ENCODE results near the gene RAP1GAP2.

Gene RAP1GAP2

DNA sequence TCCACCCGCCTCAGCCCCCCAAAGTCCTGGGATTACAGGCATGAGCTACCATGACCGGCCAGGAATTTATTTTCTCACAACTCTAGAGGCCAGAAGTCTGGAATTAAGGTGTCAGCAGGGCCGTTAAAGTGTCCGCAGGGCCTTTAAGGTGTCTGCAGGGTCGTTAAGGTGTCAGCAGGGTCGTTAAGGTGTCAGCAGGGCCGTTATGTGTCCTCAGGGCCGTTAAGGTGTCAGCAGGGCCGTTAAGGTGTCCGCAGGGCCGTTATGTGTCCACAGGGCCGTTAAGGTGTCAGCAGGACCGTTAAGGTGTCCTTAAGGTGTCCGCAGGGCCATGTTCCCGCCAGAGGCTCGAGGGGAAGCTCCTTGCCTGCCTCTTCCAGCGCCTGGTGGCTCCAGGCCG lies 125.2 kb downstream of the RAP1GAP2 start:
- no peak for DNase-seq

DNA sequence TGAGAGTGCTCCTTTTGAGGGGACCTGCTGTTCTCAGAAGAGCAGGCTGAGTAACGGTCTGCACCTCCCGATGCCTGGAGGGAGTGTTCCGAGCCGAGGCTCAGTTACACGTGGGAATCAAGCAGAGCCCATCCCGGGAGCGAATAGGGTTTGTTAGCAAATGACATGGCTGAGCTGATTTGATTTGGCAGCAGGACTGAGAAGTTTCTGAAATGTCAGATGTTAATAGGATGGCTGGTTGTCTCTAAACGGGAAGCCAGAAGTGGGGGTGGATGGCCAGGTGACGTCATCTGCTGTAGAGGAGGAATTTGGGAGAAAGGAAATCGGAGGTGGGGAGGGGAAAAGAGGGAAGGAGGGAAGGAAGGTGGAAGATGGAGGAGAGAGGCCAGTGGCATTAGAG lies 128.0 kb downstream of the RAP1GAP2 start:
- DNase-seq, result no peak

DNA sequence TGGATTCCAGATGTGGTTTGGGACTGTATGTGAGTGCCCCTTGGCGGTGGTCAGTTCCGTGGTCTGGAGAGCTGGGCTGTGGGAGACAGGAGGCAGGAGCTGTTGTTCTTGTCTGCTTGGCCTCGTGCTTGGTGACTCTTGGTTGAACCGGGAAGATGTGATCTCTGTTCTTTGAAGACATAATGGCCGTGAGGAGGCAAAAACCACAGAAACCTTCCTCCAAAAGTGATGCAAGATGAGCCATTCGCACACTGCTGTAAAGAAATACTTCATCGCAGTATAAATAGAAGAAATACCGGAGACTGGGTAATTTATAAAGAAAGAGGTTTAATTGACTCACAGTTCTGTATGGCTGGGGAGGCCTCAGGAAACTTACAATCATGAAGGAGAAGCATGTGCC lies 128.8 kb downstream of the RAP1GAP2 start:
- DNase-seq, result no peak

DNA sequence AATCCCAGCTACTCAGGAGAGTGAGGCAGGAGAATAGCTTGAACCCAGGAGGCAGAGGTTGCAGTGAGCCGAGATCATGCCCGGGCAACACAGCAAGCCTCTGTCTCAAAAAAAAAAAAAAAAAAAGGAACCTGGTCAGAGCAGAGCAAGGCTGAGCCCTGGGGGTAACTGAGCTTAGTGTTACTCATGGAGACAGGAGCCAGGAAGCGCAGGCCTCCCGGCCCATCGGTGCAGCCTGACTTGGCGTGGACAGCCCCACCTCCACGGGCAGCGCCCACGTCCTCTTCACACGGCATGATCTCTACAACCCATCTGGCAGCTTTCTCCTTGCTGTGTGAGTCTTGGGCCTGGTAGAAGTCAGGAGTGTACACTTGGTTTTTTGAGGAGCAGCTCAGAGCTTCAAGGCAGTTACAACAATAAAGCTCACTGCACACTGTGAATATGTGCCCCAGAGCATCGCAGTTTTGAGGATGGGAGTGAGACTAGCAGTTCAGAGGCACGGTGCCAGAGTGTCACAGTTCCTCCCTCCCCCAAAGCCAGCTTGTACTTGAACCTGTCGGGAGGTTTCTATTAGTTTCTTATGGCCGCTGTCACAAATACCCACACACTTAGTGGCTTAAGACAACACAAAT lies 129.9 kb downstream of the RAP1GAP2 start:
- DNase-seq, result no peak

GRCh38 chr17:2928294-2928890 lies 132.2 kb downstream of the RAP1GAP2 start:
- no peak for DNase-seq

GRCh38 chr17:2929881-2930533 lies 133.8 kb downstream of the RAP1GAP2 start:
- peak; percentile 17 to 19 for DNase-seq

- DNase-seq, result no peak
These were observed 135.6 kb downstream of the RAP1GAP2 start for GRCh38 chr17:2931876-2932275.

DNA sequence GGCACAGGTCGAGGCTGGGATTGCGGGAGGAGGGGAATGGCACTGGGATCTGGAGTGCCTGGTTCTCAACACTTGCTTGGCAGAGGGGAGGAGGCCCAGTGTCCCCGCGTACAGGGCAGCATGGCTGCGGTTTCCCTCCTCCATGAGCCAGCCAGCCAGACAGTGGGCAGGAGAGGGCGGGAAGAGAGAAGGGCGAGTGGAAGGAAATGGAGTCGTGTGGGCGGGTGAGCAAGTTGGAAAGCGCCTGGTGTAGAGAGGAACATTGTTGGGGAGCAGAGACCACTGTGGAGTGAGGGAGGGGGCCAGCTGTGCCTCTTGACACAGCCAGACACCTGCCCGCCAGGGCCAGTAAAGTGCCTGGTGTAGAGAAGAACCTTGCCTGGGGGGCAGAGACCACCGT lies 136.7 kb downstream of the RAP1GAP2 start:
- DNase-seq, result no peak

DNA sequence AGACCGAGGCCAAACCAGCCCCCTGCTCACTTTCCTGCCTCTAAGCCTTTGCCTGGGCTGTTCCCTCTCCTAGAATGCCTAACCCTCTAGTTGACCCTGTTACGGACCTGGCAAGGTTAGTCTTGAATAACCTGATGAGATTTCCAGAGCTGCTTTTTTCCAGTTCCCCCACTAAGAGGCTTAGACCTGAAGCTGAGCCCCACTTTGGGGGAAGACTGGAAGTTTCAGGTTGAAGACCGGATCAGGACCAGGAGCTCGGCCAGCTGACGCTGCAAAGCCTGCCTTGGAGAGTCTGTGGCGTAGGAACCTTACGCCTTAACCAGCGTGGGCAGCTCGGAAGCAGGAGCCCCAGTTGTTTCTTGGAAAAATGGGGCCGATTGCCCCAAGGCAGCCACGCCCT lies 137.4 kb downstream of the RAP1GAP2 start:
- DNase-seq, result no peak

- DNase-seq, result no peak
These were observed 139.4 kb downstream of the RAP1GAP2 start for GRCh38 chr17:2935632-2936031.

DNA sequence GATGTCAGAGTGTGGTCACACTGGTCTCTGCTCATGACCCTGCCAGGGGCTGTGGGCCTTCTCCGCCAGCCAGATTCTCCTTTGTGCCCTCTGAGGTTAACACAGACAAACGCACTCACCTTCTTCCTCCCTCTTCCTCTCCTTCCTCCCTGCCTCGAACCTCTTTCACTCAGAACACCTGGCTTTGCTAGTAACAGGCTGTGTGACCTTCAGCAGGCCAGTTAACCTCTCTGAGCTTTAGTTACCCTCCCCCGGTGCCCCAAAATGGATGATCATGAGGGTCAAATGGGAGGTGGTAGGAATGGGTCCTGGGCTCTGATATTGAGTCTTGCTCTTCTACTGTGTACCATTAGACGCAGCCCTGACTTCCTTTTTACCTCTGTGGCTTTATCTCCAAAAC lies 140.1 kb downstream of the RAP1GAP2 start:
- DNase-seq, result no peak

DNA sequence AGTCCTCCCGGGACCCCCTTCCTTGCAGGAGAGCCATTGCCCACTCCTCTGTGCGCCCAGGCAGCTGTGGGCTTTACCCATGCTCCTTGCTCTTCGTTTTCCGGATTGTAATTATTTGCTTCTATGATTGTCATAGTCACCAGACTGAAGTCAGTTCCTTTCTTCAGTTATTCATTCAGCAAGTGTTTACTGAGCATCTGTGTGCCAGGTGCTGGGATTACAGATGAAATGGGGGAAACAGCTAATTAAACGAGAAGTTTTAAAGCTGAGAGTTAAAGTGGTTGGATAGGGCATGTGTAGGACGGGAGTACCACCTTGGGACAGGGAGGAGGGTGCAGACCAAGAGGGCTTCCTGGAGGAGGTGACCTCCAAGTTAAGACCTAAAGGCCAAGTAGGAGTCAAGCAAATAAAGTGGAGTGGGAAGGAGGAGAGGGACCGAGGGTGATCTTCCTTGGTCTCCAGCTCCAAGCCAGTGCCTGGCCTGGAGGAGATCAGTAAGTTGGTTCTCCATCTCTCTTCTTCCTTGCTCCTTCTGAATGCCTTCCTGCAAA lies 140.6 kb downstream of the RAP1GAP2 start:
- no peak for DNase-seq

DNA sequence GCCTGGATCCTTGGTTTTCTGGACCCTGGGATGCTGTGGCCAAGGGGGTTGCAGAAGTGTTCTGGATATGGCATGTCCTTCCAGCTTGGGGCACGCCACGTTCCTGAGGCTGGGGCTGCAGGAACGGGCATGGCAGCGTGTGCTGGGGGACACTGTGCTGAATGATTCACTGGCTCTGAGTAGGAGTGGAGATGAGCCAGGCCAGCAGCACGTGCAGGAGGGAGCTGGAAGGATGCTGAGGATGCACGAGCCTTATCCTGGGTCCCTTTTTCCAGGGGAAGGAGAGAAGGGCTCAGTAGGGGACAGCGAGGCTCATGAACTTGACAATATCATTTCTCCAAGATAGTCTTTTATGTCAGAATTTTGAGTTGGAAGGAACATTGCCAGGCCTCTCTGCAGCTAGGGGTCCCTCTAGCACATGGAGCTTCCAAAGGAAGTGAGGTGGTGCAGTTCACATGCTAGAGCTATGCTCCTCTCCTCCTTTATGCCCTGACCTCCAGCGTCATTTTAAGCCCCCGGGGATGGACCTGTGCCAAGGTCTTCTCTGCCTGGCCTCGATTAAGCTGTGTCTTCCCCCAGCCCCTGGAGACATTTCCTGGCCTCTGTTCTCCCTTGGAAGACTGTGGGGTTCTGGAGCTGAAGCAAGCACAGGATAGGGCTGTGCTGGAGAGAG lies 141.2 kb downstream of the RAP1GAP2 start:
- DNase-seq, result no peak

GRCh38 chr17:2939714-2940351 lies 143.6 kb downstream of the RAP1GAP2 start:
- no peak for DNase-seq

GRCh38 chr17:2940352-2940751 lies 144.1 kb downstream of the RAP1GAP2 start:
- DNase-seq, result no peak

DNA sequence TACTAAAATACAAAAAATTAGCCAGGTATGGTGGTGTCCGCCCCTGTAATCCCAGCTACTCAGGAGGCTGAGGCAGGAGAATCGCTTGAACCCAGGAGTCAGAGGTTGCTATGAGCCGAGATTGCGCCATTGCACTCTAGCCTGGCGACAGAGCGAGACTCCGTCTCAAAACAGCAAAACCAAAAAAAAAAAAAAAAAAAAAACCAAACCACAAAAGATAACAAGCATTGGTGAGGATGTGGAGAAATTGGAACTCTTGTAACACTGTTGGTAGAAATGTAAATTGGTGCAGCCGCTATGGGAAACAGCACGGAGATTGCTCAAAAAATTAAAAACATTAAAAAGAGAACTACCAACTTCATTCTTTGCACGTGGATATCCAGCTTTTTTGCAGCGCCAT lies 147.7 kb downstream of the RAP1GAP2 start:
- no peak for DNase-seq

DNA sequence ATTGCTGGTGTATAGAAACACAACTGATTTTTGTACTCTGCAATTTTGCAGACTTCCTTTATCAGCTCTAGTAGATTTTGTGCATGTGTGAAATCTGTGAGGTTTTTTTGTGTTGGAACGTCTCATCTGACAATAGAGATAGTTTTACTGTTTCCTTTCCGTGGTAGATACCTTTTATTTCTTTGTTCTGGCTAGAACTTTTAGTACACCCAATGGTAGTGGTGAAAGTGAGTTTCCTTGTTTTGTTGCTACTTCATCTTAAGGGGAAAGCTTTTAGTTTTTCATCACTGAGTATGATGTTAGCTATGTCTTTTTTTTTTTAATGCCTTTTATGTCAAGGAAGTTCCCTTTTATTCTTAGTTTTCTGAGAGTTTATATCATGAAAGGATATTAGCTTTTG lies 149.1 kb downstream of the RAP1GAP2 start:
- no peak for DNase-seq

GRCh38 chr17:2946144-2946543 lies 149.9 kb downstream of the RAP1GAP2 start:
- no peak for DNase-seq

GRCh38 chr17:2947588-2947950 lies 151.3 kb downstream of the RAP1GAP2 start:
- no peak for DNase-seq

GRCh38 chr17:2947996-2948550 lies 151.8 kb downstream of the RAP1GAP2 start:
- no peak for DNase-seq

GRCh38 chr17:2948721-2949468 lies 152.7 kb downstream of the RAP1GAP2 start:
- no peak for DNase-seq

DNA sequence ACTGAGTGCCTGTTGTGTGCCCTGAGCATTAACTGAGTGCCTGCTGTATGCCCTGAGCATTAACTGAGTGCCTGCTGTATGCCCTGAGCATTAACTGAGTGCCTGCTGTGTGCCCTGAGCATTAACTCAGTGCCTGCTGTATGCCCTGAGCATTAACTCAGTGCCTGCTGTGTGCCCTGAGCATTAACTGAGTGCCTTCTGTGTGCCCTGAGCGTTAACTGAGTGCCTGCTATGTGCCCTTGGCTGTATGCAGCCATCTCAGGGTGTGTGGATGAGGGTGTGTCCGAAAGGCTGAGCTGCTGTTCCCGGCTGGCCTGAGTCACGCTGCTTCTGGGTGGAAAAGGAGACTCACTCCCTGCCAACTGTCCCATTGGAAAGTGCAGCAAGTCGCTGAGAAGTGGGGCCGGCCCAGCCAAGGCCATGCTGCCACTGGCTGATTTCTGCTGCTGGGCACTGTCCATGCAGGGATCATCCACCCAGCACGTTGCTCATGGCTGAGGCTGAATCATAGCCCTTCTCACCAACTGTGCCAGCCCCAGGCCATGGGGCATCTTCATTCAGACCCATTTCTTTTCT lies 153.3 kb downstream of the RAP1GAP2 start:
- DNase-seq, result no peak

Measured in activated CD4-positive, alpha-beta T cell treated with anti-CD3 and anti-CD28 coated beads for 4 hours (primary cell).